NCI-H748 treated with DMSO at 0.1 percent for 48 hours (cell line): ENCODE results near the gene AGTRAP.
A peak's percentile ranks its signal among the peaks of the same experiment; 100 is the strongest.

ENCODE experiments used
- DNase-seq: peaks from one replicate; lab custom pipeline; 2025; lab: John Stamatoyannopoulos, UW

Gene AGTRAP

GRCh38 chr1:11736746-11737639 lies 1.1 kb downstream of the AGTRAP start:
- no peak for DNase-seq

- DNase-seq: no peak
These were observed 2.2 kb downstream of the AGTRAP start for GRCh38 chr1:11738096-11738495.

GRCh38 chr1:11738783-11739182 lies 2.8 kb downstream of the AGTRAP start:
- no peak for DNase-seq

GRCh38 chr1:11740258-11741192 lies 4.6 kb downstream of the AGTRAP start:
- DNase-seq: no peak

GRCh38 chr1:11741482-11741881 lies 5.5 kb downstream of the AGTRAP start:
- no peak for DNase-seq

- DNase-seq: no peak
These were observed 6.1 kb downstream of the AGTRAP start for GRCh38 chr1:11741919-11742558.

- DNase-seq: no peak
These were observed 8.4 kb downstream of the AGTRAP start for GRCh38 chr1:11744287-11744686.

GRCh38 chr1:11746092-11746491 lies 10.2 kb downstream of the AGTRAP start:
- no peak for DNase-seq

GRCh38 chr1:11746795-11747487 lies 11.0 kb downstream of the AGTRAP start:
- no peak for DNase-seq

GRCh38 chr1:11748294-11749202 lies 12.6 kb downstream of the AGTRAP start:
- no peak for DNase-seq

- DNase-seq: peak; percentile 10
These were observed 13.3 kb downstream of the AGTRAP start for GRCh38 chr1:11749203-11749689.

- no peak for DNase-seq
These were observed 14.1 kb downstream of the AGTRAP start for GRCh38 chr1:11749996-11750395.

- DNase-seq: no peak
These were observed 15.2 kb downstream of the AGTRAP start for GRCh38 chr1:11751087-11751486.

GRCh38 chr1:11752359-11753088 lies 16.6 kb downstream of the AGTRAP start:
- no peak for DNase-seq

- no peak for DNase-seq
These were observed 17.7 kb downstream of the AGTRAP start for GRCh38 chr1:11753555-11754208.

GRCh38 chr1:11757047-11757446 lies 21.1 kb downstream of the AGTRAP start:
- no peak for DNase-seq

GRCh38 chr1:11759791-11760190 lies 23.9 kb downstream of the AGTRAP start:
- no peak for DNase-seq

GRCh38 chr1:11761285-11761684 lies 25.3 kb downstream of the AGTRAP start:
- no peak for DNase-seq

GRCh38 chr1:11761988-11762406 lies 26.1 kb downstream of the AGTRAP start, which contains the start of gene C1orf167:
C1orf167 (plus strand) TSS chr1:11762193; CDS start chr1:11764401, 2,208 bp downstream.
- DNase-seq: no peak
